GM21529 (cell line): ENCODE measurements around the gene PRDX2.

ENCODE experiments used
- ATAC-seq: cut with Tn5 transposase; IDR thresholded peaks from one replicate; pipeline ENCODE4 v1.9.1; 2021; ENCODE audit not compliant: unreplicated experiment

PRDX2 gene

DNA sequence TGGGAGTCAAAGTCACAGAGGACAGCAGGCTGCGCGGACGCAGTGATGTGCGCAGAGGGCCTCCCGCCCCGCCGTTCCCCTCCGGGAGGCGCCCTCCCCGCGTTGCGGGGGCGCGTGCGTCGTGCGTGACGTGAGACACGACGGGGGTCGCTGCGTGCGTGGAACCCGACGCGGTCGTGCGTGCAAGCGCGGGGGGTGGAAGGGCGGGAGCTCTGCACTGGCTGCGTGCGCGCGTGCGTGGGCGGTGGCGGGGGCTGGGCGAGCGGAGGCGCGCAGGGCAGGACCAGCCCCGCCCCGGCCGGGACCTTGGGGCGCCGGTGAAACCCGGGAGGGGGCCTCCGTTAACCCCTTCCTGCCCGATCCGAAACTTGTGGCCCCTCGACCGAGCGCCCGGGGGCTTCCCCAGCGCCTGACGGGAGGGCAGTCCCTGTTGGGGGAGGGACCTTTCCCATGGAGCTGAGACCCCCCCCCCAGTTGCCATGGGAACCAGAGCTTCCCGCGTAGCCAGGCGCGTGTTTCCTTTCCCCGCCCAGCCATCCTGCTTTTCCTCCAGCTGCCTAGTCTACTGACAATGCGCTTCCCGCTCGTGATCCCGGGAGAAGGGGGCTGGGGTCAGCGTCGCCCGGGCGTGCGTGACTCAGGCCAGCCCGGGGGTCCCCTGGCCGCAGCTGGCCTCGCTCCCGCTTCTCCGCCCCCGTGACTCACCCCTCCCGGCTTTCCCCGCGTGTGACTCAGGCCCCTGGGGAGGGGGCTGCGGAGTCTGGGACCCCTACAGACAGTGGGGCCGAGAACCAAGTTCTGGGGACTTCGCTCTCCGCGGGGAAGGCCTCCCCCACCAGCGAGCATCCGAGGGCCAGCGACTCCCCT, 18.9 kb downstream of the PRDX2 start:
- no peak for ATAC-seq

DNA sequence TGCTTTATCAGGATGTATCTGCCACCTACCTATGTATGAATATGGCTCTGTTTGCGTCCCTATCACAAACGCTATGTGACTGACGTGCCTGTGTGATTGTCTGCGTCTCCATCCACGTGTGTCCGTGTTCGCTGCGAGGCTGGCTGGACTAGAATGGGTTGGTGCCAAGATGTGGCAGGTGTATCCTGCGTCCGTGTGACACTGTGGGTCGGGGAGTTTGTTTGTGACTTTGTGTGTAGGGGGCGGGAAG, 19.5 kb downstream of the PRDX2 start:
- no peak for ATAC-seq

DNA sequence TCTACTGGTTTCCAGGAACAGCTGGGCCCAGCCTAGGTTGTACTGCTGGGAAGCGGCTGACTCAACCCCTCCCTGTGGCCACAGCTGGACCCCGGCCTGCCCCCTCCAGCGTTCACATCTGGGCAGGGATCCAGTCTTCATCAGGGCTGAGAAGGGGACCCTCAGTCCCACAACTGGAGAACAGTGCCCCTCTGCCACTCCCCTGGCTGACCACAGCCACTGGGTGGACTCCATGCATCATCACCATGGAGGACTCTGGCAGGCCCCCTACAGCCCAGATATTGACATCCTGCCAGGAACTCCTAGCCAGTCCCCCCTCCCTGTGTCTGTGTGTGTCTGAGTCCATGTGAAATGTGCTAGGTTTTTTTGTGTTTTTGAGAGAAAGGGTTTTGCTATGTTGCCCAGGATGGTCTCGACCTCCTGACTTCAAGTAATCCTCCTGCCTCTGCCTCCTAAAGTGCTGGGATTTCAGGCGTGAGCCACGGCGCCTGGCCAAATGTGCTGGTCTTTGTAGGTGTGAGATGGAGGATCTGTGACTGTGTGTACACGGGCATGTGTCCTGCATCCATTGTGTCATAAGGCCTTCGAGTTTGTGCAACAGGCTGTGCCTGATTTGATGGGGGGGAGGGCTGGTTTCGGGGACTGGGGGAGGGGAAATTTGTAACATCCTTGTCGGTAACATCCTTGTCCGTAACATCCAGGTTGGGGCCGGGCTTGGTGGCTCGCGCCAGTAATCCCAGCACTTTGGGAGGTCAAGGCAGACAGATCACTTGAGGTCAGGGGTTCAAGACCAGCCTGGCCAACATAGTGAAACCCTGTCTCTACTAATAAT, 22.2 kb downstream of the PRDX2 start:
- no peak for ATAC-seq

DNA sequence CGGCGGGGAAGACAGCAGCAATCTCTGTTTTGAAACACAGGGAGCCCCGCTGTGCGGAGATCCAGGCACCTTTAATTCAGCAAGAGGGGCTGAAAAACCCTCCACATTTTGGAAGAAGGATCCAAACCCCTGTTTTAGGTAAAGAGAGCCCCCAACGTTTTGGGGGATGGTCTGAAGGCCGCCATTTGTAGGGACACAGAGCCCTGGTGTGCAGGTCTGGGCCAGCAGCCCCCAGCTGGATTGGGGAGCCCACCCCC, 22.8 kb downstream of the PRDX2 start:
- ATAC-seq = no peak

DNA sequence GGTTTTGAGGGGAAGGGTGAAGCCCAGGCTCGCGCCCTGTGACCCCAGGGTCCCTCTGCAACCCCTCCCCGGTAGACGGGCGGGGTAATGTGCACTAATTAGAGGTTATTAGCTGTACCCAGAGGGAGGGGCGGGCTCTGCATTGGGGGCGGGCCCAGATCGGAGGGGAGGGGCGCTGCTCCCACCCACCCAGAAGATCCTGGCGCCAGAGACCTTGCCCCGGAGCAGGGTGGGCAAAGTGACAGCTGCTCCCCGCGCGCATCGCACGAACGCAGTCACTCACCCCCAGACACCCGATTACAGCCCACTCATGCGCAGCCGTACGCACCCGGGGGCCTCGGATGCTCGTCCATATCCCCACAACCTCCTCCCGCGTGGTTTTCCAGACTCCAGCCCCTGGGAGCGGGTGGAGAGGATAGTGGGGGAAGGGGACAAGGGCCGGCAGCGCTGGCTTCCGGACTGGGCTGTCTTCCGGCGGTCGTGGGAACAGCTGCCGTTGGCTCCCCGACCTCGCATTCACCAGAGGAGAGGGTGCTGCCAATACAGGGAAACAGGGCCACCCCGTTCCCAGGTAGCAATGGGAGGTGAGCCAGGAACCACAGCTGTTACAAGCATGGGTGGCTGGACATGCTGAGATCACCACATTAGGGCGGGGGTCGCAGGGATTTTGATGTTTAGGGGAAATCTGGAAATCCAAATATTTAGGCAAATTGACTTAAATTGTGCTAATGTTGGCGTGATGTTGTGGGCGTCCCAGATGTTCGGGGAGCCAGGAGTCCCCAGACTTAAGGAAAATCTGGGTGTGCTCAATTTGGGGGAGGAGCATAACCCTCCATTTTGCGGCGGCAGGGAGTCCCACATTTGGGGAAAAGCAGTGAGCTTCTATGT, 23.3 kb downstream of the PRDX2 start:
- peak; percentile 8 for ATAC-seq

DNA sequence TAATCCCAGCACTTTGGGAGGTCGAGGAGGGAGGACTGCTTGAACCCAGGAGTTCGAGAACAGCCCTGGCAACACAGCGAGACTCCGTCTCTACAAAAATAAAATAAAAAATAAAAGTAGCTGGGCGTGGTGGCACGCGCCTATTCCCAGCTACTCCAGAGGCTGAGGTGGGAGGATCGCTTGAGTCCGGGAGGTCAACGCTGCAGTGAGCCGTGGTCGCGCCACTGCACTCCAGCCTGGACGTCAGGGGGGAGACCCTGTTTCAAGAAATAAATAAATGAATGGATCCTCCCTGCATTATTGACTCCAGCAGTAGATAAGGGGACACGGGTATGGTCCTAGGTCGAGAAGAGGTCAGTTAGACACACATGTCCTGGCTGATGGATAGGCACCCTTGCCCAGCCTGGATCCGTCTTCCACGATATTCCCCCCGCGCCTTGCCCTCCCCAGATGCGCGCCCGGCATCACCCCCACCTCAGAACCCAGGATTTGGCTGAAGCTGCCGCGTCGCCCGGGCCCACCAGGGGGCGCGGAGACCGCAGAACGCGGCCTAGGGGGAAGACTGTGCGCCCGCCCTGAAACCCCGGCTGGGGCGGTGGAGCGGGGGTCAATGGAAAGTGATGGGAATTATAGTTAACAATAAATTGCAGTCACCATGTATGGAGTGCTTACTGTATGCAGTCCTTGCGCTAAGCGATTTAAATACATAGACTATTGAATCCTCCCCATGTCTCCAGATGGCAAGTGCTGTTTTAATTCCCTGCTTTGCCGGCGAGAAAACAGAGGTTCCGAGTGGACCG, 24.2 kb downstream of the PRDX2 start:
- peak; percentile 35 for ATAC-seq

DNA sequence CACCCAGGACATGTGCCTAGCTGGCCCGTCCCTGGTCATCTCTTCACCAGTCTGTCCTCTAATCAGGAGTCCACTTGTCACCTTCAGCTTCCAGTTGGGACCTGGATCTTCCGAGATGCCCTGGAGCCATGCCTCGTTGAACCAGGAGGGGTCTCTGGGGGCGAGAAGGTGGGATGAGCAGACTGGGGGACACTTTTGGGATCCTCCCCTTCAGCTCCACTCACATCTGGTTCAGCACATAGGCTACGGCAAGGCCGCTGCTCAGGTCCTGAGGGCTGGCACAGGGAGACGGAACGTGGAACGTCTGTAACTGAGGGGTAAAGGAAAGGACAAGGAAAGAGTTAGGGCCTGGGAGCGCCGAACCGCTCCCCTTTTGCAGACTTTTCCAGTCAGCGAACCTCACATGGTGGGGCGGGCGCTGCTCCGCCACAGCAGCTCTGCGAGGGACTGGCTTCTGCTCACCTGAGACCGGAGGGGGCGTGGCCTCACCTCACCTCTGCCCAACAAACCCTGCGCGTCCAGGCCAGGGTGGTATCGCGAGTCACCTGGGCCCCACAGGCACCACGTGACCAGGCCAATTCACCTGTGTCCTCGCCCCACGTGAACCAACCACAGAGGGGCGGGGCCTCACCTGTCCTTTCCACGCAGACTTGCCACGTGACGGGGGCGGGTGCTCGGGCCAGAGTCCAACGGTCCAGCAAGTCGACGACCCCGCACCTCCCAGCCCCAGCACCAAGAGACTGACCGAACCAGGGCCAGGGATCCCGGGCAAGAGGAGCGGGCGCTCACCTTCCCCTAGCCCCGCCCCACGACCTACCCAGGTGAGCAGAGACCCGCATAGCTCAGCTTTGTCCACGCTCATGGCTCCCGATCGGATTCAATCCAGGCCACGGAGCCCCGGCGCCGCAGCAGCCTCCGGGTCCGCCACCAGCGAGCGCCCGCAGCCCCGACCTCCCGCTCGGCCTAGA, 26.7 kb downstream of the PRDX2 start, which contains the start of gene HOOK2:
HOOK2 (minus strand) TSS at position 965 of the 968 bp plus-strand sequence; CDS start at position 862, 103 bp downstream.
- no peak for ATAC-seq

DNA sequence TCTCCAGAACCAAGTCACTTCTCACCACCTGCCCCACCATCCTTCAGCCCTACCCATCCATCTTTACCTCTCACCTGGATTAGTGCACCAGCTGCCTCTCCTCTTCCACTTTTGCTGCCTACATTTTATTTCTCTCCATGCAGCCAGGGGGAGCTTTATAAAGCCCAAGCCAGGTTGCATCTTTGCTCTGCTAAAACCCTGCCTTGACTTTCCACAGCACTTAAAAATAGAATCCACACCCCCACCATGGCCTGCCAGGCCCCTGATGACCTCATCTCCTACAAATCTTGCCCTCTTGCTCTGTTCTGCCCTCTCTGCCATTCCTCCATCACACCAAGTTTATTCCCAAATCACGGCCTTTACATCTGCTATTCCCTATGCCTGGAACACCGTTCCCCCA, 28.0 kb downstream of the PRDX2 start:
- no peak for ATAC-seq

DNA sequence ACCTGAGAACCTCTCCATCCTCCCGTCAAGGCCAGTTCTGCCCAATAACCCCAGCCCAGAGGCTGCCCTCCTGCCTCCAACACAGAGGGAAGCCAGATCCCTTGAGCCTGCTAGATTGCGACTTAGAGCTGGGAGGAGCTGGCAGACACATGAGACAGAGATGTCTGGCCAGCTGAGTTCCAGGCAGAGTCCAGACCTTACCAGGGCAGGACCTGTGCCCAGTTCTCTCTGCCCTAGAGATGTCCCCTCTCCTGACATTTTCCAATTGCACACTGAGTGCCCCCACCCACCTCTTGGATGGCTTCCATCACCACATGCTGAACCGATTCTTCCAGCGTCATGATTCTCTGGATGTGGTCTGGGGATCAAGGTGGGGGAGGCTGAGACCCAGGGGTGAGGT, 29.3 kb downstream of the PRDX2 start:
- no peak for ATAC-seq

DNA sequence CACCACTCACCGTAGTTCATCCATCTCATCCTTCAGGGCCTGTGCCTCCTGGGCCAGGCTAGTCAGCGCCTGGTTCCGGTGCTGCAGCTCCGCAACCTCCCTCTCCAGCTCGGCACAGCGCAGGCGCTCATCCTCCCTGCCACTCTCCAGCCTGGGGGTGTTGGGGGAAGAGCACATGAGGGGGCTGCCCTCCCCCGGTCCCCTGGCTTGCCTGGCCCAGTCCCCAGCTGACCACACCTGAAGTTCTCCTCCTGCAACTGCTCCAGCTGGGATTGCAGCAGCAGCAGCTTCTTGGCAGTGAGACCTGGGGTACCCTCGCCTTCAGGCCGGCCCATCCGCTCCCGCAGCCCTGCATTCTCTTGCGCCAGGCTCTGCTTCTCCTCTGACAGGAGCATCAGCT, 30.7 kb downstream of the PRDX2 start:
- ATAC-seq = no peak

DNA sequence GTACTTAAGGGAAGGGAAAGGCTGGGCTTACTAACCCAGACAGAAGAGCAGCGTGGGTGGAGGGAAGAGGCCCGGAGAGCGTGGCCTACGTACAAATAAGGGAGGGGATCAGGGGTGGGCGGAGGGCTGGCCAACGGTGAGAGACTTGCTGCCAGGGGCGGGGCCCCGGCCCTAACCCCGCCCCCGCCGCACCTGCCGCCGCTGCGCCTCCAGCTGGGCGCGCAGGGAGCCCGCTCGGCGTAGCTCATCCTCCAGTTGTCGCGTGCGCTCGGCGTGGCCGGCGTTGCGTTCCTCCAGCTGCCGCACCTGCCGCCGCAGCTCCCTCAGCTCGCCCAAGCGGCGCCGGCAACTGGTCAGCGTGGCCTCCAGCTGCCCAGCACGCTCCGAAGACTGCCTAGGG, 31.9 kb downstream of the PRDX2 start:
- no peak for ATAC-seq

DNA sequence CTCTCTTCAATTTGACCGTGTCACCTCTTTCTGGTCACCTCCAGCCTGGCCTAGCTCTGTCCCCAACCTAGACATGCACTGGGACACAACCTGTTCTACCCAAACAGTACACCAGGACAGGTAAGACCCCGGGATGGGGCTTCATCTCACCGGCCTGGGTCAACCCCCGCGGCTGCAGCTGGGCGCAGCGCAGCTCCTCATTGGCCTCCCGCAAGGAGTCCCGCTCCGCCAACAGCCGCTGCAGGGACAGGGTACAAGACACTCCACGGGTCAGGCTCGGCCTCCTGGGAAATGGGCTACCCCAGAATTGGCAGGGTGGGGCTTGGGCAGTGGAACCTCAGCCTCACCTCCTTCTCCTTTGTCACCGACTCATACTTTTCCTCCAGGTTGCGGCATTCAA, 33.9 kb downstream of the PRDX2 start:
- no peak for ATAC-seq

DNA sequence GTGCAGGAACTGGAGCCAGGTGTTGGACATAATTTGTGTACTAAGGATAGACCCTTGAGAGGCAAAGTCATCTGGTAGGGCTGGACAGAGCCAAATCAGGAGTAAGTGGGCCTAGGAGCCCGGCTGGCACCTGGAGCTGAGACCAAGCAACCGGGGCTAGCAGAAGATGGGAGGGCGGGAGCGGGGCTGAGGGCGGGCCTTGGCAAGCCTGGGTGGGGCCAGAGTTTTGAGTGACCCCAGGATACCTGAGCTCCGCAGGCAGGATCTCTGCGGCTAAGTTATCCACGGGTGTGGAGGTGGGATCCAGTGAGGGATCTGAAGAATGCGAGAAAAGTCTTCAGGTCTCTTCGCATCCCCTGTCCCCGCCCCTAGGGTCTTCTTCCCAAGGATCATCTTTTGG, 34.5 kb downstream of the PRDX2 start:
- no peak for ATAC-seq

DNA sequence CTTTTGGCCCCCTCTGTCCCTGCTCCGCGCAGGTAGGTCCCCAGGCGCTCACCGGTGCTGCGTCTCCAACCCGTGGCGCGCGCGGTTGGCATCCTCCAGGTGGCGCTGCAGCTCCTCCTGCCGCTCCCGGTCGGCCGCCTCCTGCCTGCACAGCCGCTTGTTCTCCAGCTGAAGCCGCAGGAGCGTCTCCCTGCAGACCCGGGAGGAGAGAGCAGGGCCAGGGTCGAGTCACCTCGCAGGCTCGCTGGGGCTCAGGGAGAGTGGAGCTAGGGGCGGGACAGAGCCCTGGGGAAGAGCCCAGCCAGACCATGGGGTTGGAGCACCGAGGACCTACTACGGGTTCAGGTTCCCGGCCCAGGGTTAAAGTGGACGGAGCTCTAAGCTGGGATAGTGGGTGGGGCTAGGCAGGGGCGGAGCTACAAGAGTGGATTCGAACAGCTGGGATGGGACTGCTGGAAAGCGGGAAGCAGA, 35.5 kb downstream of the PRDX2 start:
- no peak for ATAC-seq

DNA sequence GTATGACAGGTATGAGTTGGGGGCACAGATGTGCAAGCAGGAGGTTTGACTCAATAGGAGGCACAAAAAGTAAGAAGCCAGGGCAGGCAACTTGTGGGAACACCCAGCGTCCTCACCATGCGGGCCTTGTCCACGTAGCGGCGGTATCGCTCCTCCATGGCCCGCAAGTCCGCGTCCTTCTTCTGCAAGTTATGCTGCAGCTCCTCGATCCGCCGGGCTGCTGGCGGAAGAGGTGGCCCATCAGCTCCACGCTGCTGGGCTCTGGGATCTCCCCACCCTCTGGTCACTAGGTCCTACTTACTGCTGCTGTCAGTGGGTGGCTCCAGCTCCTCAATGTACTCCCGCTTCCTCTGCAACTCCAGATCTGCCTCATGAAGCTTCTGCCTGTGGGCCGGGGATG, 36.9 kb downstream of the PRDX2 start:
- no peak for ATAC-seq

DNA sequence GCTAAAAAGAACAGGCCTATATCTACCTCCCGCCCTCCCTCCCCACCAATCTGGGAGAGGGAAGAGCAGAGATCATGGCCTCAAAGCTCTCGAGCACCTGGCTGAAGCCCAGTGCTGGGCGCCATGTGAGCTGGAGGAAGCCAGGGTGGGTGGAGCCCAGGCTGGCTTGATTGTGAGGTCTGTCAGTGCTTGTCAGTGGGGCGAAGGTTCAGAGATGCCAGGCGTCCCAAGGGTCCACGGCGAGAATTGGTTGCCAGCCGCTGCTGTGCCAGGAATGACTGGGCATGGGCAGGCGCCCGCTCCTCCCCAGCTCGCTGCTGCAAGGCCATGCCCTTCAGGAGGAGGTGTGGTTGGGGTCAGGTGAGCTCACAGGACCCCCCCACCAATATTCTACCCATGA, 38.5 kb downstream of the PRDX2 start:
- ATAC-seq = no peak

DNA sequence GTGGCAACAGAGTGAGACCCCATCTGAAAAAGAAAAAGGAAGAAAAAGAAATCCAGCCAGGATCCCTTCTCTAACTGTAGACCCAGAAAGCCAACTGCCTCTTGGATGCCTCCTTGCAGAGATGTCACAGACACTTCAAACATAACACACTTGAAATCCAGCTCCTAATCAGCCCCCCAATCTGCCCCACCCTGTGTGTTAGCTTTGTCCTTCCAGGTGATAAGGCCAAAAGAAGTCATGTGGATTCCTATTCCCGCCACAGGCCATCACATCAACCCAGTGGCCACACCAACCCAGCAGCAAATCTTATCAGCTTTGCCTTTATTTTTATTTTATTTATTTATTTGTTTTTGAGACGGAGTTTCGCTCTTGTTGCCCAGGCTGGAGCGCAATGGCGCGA, 41.9 kb downstream of the PRDX2 start:
- ATAC-seq = no peak

DNA sequence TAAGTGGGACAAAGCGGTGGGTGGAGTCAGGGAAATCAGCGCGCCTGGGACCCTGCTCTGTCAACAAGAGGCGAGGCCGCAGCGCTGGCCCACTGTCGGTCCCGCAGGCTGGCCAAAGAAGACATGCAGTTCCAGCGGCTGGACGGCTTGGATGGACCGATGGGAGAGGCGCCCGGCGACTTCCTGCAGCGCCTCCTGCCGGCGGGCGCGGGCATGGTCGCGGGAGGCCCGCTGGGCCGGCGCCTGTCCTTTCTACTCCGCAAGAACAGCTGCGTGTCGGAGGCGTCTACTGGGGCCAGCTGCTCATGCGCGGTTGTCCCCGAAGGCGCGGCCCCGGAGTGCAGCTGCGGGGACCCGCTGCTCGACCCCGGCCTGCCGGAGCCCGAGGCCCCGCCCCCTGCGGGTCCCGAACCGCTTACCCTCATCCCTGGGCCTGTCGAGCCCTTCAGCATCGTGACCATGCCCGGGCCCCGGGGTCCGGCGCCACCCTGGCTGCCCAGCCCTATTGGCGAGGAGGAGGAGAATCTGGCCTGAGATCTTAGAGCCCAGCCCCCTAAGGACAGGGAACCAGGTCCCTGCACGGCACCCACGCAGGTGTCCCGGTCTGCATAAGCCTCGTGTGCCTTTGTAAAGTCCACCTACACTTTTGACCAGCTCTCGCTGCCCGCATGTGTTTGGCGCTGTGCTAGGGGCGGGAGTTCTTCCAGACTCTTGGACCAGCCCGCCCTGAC, 43.9 kb downstream of the PRDX2 start:
- ATAC-seq = no peak
